Measurements from ENCODE around the gene DPP9.

Gene DPP9

GRCh38 chr19:4697304-4697703 is 26.3 kb downstream of the DPP9 start:
- H3K27me3 ChIP-seq (ENCODE audit: control insufficient read depth, low read length), result no peaks in the 10 kb centered on the region
- H3K4me1 ChIP-seq (ENCODE audit: control insufficient read depth, low read length), result no peaks in the 10 kb centered on the region
- H3K9me2 ChIP-seq (replicated peaks; ENCODE audit: control insufficient read depth, low read length), result no peaks in the 10 kb centered on the region
- no peak overlapping the region for H3K27ac ChIP-seq (ENCODE audit: low read depth, low read length)
- no peaks in the 10 kb centered on the region for H4K20me1 ChIP-seq (ENCODE audit: control insufficient read depth, insufficient read depth, low read depth, low read length)
- no peaks in the 10 kb centered on the region for H3F3A ChIP-seq (ENCODE audit: control insufficient read depth, insufficient read depth)
- no peak overlapping the region for H3K4me3 ChIP-seq (ENCODE audit: low read length)
- H3K9me3 ChIP-seq (ENCODE audit: control insufficient read depth, insufficient read depth, low read length), result no peaks in the 10 kb centered on the region
- H3K4me2 ChIP-seq (ENCODE audit: low read length), result no peak overlapping the region
- H3K79me2 ChIP-seq (ENCODE audit: control insufficient read depth, low read length), result no peaks in the 10 kb centered on the region
- TF ChIP-seq CTCF (IDR thresholded peaks at IDR 0.05; ENCODE audit: low read depth, low read length, poor library complexity, severe bottlenecking) (no peak), EZH2phosphoT487 (IDR thresholded peaks at IDR 0.05; ENCODE audit: borderline replicate concordance, low read length) (no peak)
- H3K36me3 ChIP-seq (ENCODE audit: control insufficient read depth, low read length), result peaks cover 78% of the 10 kb centered on the region

GRCh38 chr19:4695224-4695731 is 28.4 kb downstream of the DPP9 start:
- H3F3A ChIP-seq (ENCODE audit: control insufficient read depth, insufficient read depth), result no peaks in the 10 kb centered on the region
- H3K79me2 ChIP-seq (ENCODE audit: control insufficient read depth, low read length), result no peaks in the 10 kb centered on the region
- no peaks in the 10 kb centered on the region for H3K9me3 ChIP-seq (ENCODE audit: control insufficient read depth, insufficient read depth, low read length)
- H3K4me2 ChIP-seq (ENCODE audit: low read length), result no peak overlapping the region
- no peak overlapping the region for H3K4me3 ChIP-seq (ENCODE audit: low read length)
- H3K27me3 ChIP-seq (ENCODE audit: control insufficient read depth, low read length), result no peaks in the 10 kb centered on the region
- H3K36me3 ChIP-seq (ENCODE audit: control insufficient read depth, low read length), result peaks cover 72% of the 10 kb centered on the region
- H3K27ac ChIP-seq (ENCODE audit: low read depth, low read length), result no peak overlapping the region
- H4K20me1 ChIP-seq (ENCODE audit: control insufficient read depth, insufficient read depth, low read depth, low read length), result no peaks in the 10 kb centered on the region
- TF ChIP-seq CTCF (IDR thresholded peaks at IDR 0.05; ENCODE audit: low read depth, low read length, poor library complexity, severe bottlenecking), result no peak
- TF ChIP-seq EZH2phosphoT487 (IDR thresholded peaks at IDR 0.05; ENCODE audit: borderline replicate concordance, low read length), result no peak
- no peaks in the 10 kb centered on the region for H3K9me2 ChIP-seq (replicated peaks; ENCODE audit: control insufficient read depth, low read length)
- no peaks in the 10 kb centered on the region for H3K4me1 ChIP-seq (ENCODE audit: control insufficient read depth, low read length)

GRCh38 chr19:4694211-4694987 is 29.2 kb downstream of the DPP9 start:
- H3K27ac ChIP-seq (ENCODE audit: low read depth, low read length), result no peak overlapping the region
- no peaks in the 10 kb centered on the region for H3K9me2 ChIP-seq (replicated peaks; ENCODE audit: control insufficient read depth, low read length)
- TF ChIP-seq CTCF (IDR thresholded peaks at IDR 0.05; ENCODE audit: low read depth, low read length, poor library complexity, severe bottlenecking), result no peak
- no peaks in the 10 kb centered on the region for H3K4me1 ChIP-seq (ENCODE audit: control insufficient read depth, low read length)
- H3K4me2 ChIP-seq (ENCODE audit: low read length), result no peak overlapping the region
- no peak overlapping the region for H3K4me3 ChIP-seq (ENCODE audit: low read length)
- no peaks in the 10 kb centered on the region for H3K9me3 ChIP-seq (ENCODE audit: control insufficient read depth, insufficient read depth, low read length)
- no peaks in the 10 kb centered on the region for H4K20me1 ChIP-seq (ENCODE audit: control insufficient read depth, insufficient read depth, low read depth, low read length)
- peaks cover 71% of the 10 kb centered on the region for H3K36me3 ChIP-seq (ENCODE audit: control insufficient read depth, low read length)
- H3K79me2 ChIP-seq (ENCODE audit: control insufficient read depth, low read length), result no peaks in the 10 kb centered on the region
- H3F3A ChIP-seq (ENCODE audit: control insufficient read depth, insufficient read depth), result no peaks in the 10 kb centered on the region
- H3K27me3 ChIP-seq (ENCODE audit: control insufficient read depth, low read length), result no peaks in the 10 kb centered on the region

All from DOHH2 (cell line).